GM12873 (cell line): ENCODE results near the gene AHNAK2.

ENCODE experiments used
- CTCF ChIP-seq: IDR thresholded peaks from 2 replicates; pipeline ENCODE4 v1.5.1; 2012; ENCODE audit warnings: low read depth, mild to moderate bottlenecking, moderate library complexity, low read length, control low read depth; ENCODE audit not compliant: insufficient read depth; ENCODE audit errors: missing control alignments

AHNAK2 gene

DNA sequence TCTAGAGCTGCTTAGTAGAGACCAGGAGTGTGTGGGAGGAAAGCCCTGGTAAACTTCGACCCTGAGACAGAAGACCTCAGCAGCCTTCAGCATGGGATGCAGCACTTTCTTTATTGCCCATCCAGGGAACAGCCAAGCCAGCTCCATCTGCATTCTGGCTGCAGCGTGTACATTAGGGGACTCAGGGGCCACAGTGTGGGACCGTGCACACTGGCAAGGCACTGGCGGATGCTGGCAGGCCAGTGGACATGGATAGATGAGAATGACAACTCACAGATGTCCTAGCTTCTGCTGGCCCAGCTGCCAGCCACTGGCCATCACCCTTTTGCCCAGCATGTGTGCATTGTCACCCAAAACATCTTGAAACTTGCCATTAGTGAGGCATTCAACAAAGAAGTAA, 41.0 kb downstream of the AHNAK2 start:
- no peak for TF ChIP-seq CTCF

- no peak for TF ChIP-seq CTCF
Observed at GRCh38 chr14:104936361-104937155, 41.6 kb downstream of the AHNAK2 start.

DNA sequence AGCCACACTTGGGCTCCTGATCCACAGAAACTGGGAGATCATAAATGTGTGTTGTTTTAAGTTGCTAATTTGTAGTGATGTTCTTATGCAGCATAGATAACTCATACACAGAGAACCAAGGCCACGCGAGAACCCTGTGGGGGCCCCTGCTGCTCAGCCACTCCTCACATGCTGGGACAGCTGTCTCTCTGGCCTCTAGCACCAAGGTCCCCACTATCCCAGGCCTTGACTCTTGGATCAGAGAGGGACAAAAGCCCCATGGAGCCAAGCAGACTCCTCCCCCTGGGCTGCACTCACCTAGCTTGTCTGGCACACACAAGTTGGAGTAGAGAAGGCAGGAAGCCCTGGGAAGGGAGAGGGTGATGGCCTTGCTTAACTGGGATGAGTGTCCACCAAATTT, 42.2 kb downstream of the AHNAK2 start:
- no peak for TF ChIP-seq CTCF

DNA sequence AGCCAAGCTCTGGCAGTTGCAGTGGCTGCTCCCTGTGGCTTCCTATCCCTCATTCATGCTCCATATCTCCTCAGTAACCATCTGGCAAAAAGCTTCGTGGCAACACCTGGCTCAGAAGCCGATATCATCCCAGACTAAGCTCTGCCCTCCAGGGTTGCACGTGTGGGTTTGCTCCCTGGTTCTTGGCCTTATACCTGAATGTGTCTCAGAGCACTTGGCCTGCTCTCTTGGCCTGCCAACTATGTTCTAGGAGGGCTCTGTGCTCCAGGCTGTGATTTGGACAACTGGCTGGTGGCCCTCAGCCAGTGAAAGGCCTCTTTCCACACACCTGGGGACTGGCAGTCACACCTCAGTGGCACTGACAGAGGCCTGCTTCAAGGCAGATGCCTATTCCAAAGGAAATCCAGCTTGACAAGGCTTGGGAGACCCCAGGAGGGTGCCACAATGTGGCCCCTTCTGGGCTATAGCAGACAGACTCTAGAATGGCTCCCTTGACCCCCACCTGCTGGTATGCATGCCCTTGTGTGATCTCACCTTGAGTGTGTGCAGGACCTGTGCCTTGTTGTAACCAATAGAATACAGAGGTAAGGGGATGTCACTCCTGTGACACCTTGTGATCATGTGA, 43.0 kb downstream of the AHNAK2 start:
- TF ChIP-seq CTCF: no peak

DNA sequence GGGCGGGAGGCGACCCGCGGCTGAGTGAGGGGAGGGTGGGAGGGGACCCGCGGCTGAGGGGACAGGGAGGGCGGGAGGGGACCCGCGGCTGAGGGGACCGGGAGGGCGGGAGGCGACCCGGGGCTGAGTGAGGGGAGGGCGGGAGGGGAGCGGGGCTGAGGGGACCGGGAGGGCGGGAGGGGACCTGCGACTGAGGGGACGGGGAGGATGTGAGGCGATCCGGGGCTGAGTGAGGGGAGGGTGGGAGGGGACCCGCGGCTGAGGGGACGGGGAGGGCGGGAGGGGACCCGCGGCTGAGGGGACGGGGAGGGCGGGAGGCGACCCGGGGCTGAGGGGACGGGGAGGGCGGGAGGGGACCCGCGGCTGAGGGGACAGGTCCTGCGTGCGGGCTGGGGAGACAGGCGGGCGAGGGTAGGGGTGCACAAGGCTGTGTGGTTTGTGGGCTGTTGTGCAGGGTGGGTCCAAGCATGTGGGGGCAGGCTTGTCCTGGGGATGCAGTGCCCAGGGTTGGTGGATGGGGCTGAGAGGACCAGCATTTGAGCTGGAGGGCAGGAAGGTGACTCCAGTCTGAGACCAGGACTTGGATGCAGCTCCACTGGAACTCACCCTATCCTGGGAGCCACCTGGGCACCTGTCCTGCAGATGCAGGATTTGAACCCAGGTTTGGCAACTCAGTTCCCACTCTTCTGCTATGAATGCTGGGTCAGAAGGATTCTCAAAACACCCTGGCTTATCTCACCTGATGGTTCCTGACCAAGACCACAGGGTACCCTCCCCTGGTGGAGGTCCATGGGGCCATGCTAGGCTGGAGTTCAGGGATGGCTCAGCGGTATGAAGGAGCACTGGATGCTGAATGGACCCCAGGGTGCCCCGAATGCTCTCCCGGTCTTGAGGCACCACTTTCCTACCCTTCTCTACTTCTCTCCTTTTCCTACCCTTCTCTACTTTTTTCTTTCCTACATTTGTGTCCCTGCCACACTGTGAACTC, 44.1 kb downstream of the AHNAK2 start:
- TF ChIP-seq CTCF: no peak

DNA sequence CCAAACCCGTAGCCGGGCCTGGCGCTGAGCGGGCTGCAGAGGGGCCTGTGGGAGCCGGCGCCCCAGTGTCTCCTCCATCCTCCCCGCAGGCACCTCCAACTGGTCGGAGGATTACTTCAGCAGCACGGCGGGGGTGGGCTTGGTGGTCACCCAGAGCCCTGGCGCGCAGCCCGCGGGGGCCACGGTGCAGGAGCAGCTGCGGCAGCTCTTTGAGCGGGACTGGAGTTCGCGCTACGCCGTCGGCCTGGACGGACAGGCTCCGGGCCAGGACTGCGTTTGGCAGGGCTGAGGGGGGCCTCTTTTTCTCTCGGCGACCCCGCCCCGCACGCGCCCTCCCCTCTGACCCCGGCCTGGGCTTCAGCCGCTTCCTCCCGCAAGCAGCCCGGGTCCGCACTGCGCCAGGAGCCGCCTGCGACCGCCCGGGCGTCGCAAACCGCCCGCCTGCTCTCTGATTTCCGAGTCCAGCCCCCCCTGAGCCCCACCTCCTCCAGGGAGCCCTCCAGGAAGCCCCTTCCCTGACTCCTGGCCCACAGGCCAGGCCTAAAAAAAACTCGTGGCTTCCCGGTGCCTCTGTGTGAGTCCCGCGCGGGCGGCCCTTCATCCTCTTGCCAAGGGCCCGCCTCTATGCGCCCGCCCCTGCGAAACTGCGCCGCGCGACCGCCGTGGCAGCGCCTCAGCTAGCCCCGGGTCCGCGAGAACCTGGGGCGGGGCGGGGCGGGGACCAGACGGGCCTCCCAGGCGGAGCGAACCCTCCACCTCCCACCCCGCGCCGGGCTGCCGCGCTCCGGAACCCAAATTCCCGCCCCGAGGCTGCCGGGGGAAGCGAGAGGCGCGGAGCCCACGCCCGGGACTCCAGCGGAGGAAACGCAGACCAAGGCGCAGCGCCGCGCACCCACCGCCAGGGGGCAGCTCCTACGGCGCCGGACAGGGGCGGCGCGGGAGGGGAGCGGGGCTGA, 45.2 kb downstream of the AHNAK2 start:
- TF ChIP-seq CTCF: peak; percentile 72
